Measurements from ENCODE around the gene DEPP1.

DEPP1 gene

DNA sequence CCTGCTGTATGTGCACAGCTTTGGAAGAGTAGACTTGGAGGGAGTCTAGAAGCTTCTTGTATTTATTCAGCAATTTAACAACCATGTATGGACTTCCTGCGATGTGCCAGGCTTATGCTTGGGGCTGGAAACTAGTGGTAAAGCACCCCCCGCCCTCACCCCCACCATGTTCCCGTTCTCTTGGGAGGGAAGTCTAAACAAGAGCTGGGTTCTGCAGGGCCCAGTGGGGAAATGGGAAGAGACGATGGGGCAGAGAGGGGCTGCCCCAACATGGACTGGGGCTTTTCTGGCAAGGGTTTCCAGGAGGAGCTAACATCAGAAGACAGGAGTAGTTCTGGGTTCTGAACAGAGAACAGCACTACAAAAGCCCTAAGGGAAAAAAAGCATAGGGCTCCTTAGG lies 11.0 kb downstream of the DEPP1 start:
- no peak for DNase-seq (ENCODE audit: extremely low read depth, low read depth)
- TF ChIP-seq, protein P1, sequence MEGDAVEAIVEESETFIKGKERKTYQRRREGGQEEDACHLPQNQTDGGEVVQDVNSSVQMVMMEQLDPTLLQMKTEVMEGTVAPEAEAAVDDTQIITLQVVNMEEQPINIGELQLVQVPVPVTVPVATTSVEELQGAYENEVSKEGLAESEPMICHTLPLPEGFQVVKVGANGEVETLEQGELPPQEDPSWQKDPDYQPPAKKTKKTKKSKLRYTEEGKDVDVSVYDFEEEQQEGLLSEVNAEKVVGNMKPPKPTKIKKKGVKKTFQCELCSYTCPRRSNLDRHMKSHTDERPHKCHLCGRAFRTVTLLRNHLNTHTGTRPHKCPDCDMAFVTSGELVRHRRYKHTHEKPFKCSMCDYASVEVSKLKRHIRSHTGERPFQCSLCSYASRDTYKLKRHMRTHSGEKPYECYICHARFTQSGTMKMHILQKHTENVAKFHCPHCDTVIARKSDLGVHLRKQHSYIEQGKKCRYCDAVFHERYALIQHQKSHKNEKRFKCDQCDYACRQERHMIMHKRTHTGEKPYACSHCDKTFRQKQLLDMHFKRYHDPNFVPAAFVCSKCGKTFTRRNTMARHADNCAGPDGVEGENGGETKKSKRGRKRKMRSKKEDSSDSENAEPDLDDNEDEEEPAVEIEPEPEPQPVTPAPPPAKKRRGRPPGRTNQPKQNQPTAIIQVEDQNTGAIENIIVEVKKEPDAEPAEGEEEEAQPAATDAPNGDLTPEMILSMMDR (IDR thresholded peaks at IDR 0.05; ENCODE audit: low read depth, low read length): no peak

DNA sequence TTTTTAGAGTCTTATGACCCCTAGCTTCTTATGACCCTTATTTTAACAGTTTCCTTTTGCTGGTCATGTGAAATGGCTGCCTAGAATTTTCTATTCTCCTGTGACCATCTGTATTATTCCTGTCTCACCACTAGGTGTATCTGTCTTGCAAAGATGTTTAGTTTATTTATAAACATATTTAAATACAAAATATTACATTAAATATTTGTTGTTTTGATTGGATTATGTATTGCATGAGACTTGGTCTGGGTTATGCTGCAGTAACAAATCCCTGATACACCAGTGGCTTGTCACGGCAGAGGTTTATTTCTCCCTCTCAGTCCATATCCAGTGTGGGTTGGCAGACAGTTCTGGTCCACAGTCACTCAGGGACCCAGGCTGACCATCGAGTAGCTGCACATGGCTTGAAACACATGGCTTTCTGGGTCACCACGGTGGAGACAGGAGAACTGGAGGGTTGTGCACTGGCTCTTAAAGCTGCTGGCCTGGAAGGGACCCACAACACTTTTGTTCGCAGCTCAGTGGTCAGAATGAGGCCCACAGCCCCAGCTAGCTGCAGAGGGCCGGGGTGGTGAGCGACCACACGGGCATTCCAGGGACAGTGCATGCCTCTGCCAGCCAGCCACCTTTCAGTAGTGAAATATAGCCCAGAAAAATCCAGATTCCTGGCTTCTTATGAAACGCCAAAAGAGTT lies 11.6 kb downstream of the DEPP1 start:
- DNase-seq (ENCODE audit: extremely low read depth, low read depth): no peak

DNA sequence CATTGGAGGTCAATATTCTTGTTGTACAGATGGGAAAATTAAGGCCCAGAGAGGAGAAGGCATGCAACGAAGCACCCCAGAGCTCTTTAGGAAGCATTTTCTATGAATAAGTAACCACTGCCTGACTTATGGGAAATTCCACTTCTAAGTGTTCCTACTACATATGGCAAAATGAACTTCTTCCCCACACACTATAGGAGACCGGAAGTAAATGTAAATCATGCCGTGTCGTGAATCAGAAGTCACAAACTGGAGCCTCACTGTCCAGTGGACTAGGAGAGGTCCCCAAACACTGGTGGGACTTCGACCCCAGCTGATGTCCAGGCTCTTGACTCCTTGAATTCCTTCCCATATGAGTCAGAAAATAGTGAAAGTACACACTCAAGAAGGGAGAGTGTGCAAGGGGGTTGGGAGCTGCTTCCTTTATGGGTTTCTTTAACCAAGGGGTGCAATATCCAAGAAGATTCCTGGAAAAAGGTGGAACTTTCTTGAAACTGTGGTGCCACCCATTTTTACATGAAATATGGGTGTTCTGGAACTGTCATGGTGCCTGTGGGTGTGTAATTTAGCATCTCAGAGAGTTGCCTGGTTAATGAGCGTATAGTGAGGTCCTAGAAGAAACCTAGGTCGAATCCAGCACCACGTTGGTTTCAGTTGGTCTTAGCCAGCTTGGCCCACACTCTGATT lies 12.3 kb downstream of the DEPP1 start:
- no peak for DNase-seq (ENCODE audit: extremely low read depth, low read depth)
- TF ChIP-seq, protein P1 (IDR thresholded peaks at IDR 0.05; ENCODE audit: low read depth, low read length): no peak

More for the DNA sequence above, 11.6 kb downstream of the DEPP1 start:
- TF ChIP-seq, protein P1 (IDR thresholded peaks at IDR 0.05; ENCODE audit: low read depth, low read length): peak; percentile 3

DNA sequence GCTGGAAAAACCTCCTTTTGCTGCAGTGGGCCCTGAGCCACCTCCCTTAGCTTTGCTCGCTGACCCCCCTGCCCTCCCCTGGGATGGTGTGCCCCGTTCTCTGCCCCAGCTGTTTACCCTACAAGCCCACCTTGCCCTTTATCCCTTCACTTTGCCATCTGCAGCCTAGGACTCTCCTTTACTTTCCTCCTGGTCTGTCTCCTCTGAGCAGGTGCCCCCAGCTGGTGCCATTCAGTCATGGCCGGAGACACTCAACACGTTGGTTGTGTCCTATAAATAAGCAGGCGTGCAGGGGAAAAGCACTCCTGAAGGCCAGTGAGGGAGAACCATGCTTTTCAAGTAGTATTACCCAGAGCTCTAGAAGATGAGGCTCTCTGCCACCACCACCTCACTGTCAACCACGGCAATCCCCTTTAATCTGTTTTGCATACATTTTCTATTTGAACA lies 12.9 kb downstream of the DEPP1 start:
- TF ChIP-seq, protein P1 (IDR thresholded peaks at IDR 0.05; ENCODE audit: low read depth, low read length): no peak
- no peak for DNase-seq (ENCODE audit: extremely low read depth, low read depth)

DNA sequence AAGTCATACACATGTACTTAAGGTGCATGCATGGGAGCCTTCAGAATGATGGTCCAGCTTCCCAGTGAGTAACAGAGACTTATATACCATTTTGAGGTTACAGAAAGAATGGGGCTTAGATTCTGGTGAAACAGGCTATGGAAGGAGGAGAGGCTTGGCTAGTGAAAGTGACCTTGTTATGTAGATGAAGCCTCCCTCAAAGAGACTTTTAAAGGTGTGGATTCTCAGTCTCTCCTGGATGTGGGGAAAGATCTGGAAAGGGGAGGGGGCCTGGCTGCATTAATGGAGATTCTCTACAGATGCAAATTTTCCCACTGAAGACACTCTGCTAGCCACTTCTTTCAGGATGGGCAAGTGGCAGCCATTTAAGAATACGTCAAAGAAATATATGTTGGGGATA lies 13.5 kb downstream of the DEPP1 start:
- TF ChIP-seq, protein P1 (IDR thresholded peaks at IDR 0.05; ENCODE audit: low read depth, low read length): no peak
- DNase-seq (ENCODE audit: extremely low read depth, low read depth): no peak

DNA sequence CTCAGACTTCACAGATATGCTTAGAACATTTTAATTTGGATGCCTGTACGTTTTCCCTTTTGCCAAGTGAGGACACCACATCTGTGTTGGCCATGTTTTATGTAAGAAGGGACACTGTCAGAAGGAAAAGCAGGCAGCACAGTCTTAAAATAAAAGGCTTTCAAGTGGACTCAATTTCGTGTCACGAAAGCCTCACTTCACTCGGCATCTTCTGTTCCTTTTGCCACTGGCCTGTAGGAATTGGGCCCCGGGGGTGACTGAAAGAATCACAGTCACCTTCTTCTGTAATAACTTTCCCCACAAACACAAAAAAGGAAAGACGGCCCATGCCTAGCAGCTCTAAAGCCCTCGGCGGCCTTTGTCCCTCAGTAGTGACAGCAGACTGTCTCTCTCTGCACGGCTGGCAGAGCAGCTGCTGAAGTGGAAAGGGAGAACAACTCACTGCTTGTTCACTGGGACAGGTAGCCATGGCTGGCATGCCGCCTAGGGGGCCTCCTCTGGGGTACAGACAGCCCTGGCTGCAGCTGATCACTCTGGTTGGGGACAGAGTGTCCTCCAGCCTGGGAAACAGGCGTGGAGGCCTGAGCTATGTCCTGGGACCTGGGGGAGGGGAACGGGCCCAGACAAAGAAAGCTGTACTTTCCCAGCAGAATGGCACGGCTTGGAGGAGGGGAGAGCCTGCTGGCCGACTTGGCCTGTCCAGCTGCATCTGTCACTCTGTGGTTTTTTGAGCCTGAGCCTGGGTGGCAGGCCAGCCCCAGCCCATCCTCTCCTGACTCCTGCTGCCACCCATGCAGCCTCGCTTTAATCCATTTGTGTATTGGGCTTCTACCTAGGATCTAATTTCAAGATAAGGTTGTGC lies 14.6 kb downstream of the DEPP1 start:
- TF ChIP-seq, protein P1 (IDR thresholded peaks at IDR 0.05; ENCODE audit: low read depth, low read length): no peak
- DNase-seq (ENCODE audit: extremely low read depth, low read depth): no peak

Data from AG09319 (cell line).